Osteocyte (in vitro differentiated cells): ENCODE data around the gene DNAH9. TPM values are rescaled to one million over a fixed set of nuclear protein-coding genes. Genes with fewer than 3 reads are reported as not detected.

Experiments used
- DNase-seq: peaks from one replicate; pipeline ENCODE4 v3.0.0; 2021; ENCODE audit warnings: mixed read lengths; ENCODE audit not compliant: unreplicated experiment; ENCODE audit errors: extremely low spot score
- H3K27ac Mint-ChIP-seq: one replicate; pipeline ENCODE4 v1.8.0; 2021; ENCODE audit warnings: mild to moderate bottlenecking, mixed read lengths; ENCODE audit not compliant: unreplicated experiment
- H3K27me3 Mint-ChIP-seq: one replicate; pipeline ENCODE4 v1.8.0; 2021; ENCODE audit warnings: mixed read lengths; ENCODE audit not compliant: unreplicated experiment
- H3K36me3 Mint-ChIP-seq: one replicate; pipeline ENCODE4 v1.8.0; 2021; ENCODE audit warnings: mixed read lengths; ENCODE audit not compliant: unreplicated experiment
- H3K4me1 Mint-ChIP-seq: one replicate; pipeline ENCODE4 v1.8.0; 2021; ENCODE audit warnings: mixed read lengths; ENCODE audit not compliant: unreplicated experiment
- H3K4me3 Mint-ChIP-seq: one replicate; pipeline ENCODE4 v1.8.0; 2021; ENCODE audit warnings: mild to moderate bottlenecking, moderate library complexity, mixed read lengths; ENCODE audit not compliant: unreplicated experiment
- H3K9me3 Mint-ChIP-seq: one replicate; pipeline ENCODE4 v1.8.0; 2021; ENCODE audit warnings: mixed read lengths; ENCODE audit not compliant: unreplicated experiment
- total RNA-seq: library from RNA; stranded (reverse); gene quantifications from 2 replicates; pipeline ENCODE4 v1.2.1, GENCODE V29; 2021
- TF ChIP-seq, protein P1 (sequence below): fragments of 200-600 bp; sonication (generic); IDR thresholded peaks from 2 replicates; pipeline ENCODE4 v1.5.0; 2021; ENCODE audit warnings: antibody characterized with exemption, mild to moderate bottlenecking, moderate library complexity

Gene DNAH9
- total RNA-seq, 1 donor from 2014 or later, result not detected

DNA sequence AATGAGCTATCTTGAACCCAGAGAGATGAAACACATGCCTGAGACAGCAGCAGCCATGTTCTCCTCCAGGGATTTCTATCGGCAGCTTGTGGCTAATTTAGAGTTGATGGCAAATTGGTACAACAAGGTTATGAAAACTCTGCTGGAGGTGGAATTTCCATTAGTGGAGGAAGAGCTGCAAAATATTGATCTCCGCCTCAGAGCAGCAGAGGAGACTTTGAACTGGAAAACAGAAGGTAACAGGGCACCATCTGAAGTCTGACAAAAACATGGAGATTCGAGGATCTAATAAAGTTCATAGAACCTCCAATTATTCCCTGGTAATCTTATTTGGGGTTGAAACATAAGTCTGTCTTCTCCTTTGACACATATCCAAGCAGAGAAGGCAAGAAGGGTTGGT, 52.8 kb downstream of the DNAH9 start:
- no peaks in the 10 kb centered on the region for H3K4me1 Mint-ChIP-seq
- no peaks in the 10 kb centered on the region for H3K27me3 Mint-ChIP-seq
- no peaks in the 10 kb centered on the region for H3K36me3 Mint-ChIP-seq
- DNase-seq, result no peak
- no peak overlapping the region for H3K4me3 Mint-ChIP-seq
- TF ChIP-seq, protein P1, sequence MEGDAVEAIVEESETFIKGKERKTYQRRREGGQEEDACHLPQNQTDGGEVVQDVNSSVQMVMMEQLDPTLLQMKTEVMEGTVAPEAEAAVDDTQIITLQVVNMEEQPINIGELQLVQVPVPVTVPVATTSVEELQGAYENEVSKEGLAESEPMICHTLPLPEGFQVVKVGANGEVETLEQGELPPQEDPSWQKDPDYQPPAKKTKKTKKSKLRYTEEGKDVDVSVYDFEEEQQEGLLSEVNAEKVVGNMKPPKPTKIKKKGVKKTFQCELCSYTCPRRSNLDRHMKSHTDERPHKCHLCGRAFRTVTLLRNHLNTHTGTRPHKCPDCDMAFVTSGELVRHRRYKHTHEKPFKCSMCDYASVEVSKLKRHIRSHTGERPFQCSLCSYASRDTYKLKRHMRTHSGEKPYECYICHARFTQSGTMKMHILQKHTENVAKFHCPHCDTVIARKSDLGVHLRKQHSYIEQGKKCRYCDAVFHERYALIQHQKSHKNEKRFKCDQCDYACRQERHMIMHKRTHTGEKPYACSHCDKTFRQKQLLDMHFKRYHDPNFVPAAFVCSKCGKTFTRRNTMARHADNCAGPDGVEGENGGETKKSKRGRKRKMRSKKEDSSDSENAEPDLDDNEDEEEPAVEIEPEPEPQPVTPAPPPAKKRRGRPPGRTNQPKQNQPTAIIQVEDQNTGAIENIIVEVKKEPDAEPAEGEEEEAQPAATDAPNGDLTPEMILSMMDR, result no peak
- H3K27ac Mint-ChIP-seq, result no peak overlapping the region
- peaks cover 12% of the 10 kb centered on the region for H3K9me3 Mint-ChIP-seq

DNA sequence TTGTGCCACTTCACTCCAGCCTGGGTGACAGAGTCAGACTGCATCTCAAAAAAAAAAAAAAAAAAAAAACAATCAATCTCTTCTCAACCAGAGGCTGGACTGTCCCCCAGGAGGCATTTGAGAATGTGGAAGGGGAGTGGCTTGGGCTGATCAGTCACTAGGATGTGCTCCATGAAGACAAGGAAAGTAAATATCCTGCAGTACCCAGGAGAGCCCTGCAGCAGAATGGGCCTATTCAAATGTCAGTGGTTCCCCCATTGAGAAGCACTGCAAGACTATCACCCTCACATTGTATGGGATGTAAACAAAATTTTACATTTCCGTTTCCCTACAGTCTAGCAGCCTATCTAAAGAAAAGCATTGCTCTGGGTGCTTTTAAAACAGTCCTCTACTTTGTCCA, 70.3 kb downstream of the DNAH9 start:
- no peaks in the 10 kb centered on the region for H3K4me1 Mint-ChIP-seq

DNA sequence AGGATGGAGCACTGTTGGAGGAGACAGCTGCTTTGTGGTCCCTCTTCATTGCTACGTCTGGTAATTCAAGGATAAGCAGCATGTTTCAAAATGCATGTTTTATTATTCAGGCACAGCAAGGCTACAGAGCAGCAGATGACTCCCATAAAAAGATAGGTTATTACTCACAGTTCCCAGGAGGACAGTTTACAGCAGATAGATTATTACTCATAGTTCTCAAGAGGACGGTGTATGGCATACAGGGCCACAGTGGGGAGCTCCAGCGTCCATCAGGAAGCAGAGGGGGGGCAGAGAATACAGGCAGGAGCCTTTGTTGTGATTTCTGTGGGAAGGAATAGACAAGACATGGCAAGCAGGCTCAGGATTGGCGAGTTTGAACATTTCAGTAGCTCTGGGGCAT, 72.9 kb downstream of the DNAH9 start:
- H3K4me1 Mint-ChIP-seq, result no peaks in the 10 kb centered on the region
- H3K27me3 Mint-ChIP-seq, result no peaks in the 10 kb centered on the region
- no peak overlapping the region for H3K27ac Mint-ChIP-seq
- TF ChIP-seq, protein P1, result no peak
- no peaks in the 10 kb centered on the region for H3K36me3 Mint-ChIP-seq
- peaks cover 10% of the 10 kb centered on the region for H3K9me3 Mint-ChIP-seq
- DNase-seq, result no peak
- no peak overlapping the region for H3K4me3 Mint-ChIP-seq

More for the DNA sequence above, 70.3 kb downstream of the DNAH9 start:
- no peak overlapping the region for H3K27ac Mint-ChIP-seq
- no peaks in the 10 kb centered on the region for H3K27me3 Mint-ChIP-seq
- no peak for DNase-seq
- H3K4me3 Mint-ChIP-seq, result no peak overlapping the region
- TF ChIP-seq, protein P1, result no peak
- H3K36me3 Mint-ChIP-seq, result no peaks in the 10 kb centered on the region
- H3K9me3 Mint-ChIP-seq, result peaks cover 27% of the 10 kb centered on the region

DNA sequence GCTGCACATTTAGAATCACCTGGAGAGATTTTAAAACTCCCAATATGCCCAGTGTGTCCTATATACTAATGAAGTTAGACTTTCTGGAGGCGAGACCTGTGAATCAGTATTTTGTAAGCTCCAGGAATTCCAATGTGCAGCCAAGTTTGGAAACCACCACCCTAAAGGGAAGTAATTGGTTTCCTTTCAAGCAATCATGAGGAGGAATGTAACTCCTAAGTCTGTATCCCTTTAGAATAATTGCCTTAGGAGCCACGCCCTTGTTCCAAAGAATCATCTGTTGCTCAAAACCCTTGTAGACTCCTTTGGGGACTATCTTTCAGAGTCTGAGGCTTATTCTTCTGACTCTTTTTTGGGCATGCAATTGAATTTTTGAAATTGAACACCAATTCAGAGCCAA, 84.4 kb downstream of the DNAH9 start:
- Mint-ChIP-seq H3K27me3 (no peaks in the 10 kb centered on the region), H3K27ac (no peak overlapping the region), H3K4me3 (no peak overlapping the region), H3K4me1 (no peaks in the 10 kb centered on the region), H3K9me3 (peaks cover 19% of the 10 kb centered on the region), H3K36me3 (no peaks in the 10 kb centered on the region)
- TF ChIP-seq, protein P1, result no peak
- DNase-seq, result no peak

DNA sequence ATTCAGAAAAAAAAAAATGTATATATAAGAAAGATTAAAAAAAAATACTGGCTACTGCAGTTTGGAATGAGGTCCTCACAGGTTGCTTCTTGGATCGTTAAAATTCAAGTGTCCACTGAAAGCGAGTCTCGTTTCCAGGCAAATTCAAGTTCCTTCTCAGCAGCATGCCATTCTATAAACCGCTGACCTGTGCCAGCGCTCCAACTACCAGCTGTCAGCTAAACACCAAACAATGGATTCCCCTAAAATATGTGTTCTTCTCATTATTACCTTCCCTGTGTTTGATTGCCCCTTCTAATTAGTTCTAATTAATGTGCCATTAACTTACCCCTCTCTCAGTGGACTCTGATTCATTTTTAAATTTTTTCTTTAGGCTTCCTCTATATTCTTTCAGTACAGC, 92.4 kb downstream of the DNAH9 start:
- Mint-ChIP-seq H3K27me3 (no peaks in the 10 kb centered on the region), H3K4me1 (no peaks in the 10 kb centered on the region), H3K9me3 (peaks cover 13% of the 10 kb centered on the region), H3K4me3 (no peak overlapping the region), H3K36me3 (no peaks in the 10 kb centered on the region), H3K27ac (no peak overlapping the region)
- TF ChIP-seq, protein P1, result no peak
- no peak for DNase-seq
